PC-9 (cell line): Measurements from ENCODE around the gene TWSG1. TPM values are rescaled to one million over a fixed set of nuclear protein-coding genes. Genes with fewer than 3 reads are reported as not detected.
"Not testable (repeated sequence)": the region's sequence is repeated elsewhere in the genome, so short reads cannot be mapped to it uniquely, and the experiment has no call there.

Experiments used
- BruUV-seq: library from RNA; stranded (reverse); fragments of 400-500 nt; replicated peaks from 2 replicates; lab custom pipeline; 2021; lab: Mats Ljungman, UMichigan
- CTCF ChIA-PET: fragments of 300-600 bp; sonication (Branson Sonifier 250); formaldehyde crosslinking; loops from one replicate; lab custom pipeline; 2022; ENCODE audit warnings: antibody characterized with exemption; lab: Charles Lee
- POLR2A ChIA-PET: fragments of 300-600 bp; sonication (Branson Sonifier 250); formaldehyde crosslinking; loops from one replicate; lab custom pipeline; 2022; ENCODE audit warnings: antibody characterized with exemption; ENCODE audit not compliant: unreplicated experiment; lab: Charles Lee
- DNase-seq, 2 experiments: peaks; one replicate each; pipeline versions ENCODE4 v3.0.0 to v3.0.0-alpha.2; 2015 to 2022; ENCODE audit warnings: mixed read lengths in 1 of 2
- H2AFZ ChIP-seq: fragments of 200-600 bp; sonication (generic); 2 replicates; pipeline ENCODE4 v1.8.1; 2017; ENCODE audit warnings: antibody characterized with exemption
- H3F3A ChIP-seq: fragments of 200-600 bp; sonication (generic); 2 replicates; pipeline ENCODE4 v1.8.1; 2017; ENCODE audit warnings: antibody characterized with exemption, mild to moderate bottlenecking, low read depth; ENCODE audit not compliant: insufficient read depth
- H3K27ac ChIP-seq: fragments of 200-600 bp; sonication (generic); 2 replicates; pipeline ENCODE4 v1.6.1; 2016; ENCODE audit warnings: mixed run types
- H3K27me3 ChIP-seq: fragments of 200-600 bp; sonication (generic); 2 replicates; pipeline ENCODE4 v1.6.1; 2016; ENCODE audit warnings: low read depth, mixed run types; ENCODE audit not compliant: insufficient read depth
- H3K36me3 ChIP-seq: fragments of 200-600 bp; sonication (generic); 2 replicates; pipeline ENCODE4 v1.6.1; 2016; ENCODE audit warnings: low read depth, mixed run types
- H3K4me1 ChIP-seq: fragments of 200-600 bp; sonication (generic); replicated peaks from 2 replicates; pipeline ENCODE4 v1.6.1; 2016; ENCODE audit warnings: mixed run types; ENCODE audit not compliant: insufficient read depth
- H3K4me2 ChIP-seq: fragments of 200-600 bp; sonication (generic); 2 replicates; pipeline ENCODE4 v1.6.1; 2017; ENCODE audit warnings: mixed run types
- H3K4me3 ChIP-seq: fragments of 200-600 bp; sonication (generic); 2 replicates; pipeline ENCODE4 v1.6.1; 2016; ENCODE audit warnings: mixed run types
- H3K79me2 ChIP-seq: fragments of 200-600 bp; sonication (generic); 2 replicates; pipeline ENCODE4 v1.6.1; 2017; ENCODE audit warnings: low read depth, mixed run types
- H3K9me2 ChIP-seq: fragments of 200-600 bp; sonication (generic); 2 replicates; pipeline ENCODE4 v1.8.1; 2017; ENCODE audit warnings: mild to moderate bottlenecking; ENCODE audit not compliant: insufficient read depth
- H3K9me3 ChIP-seq: fragments of 200-600 bp; sonication (generic); 2 replicates; pipeline ENCODE4 v1.8.1; 2016; ENCODE audit warnings: low read depth; ENCODE audit not compliant: insufficient read depth
- H4K20me1 ChIP-seq: fragments of 200-600 bp; sonication (generic); 2 replicates; pipeline ENCODE4 v1.8.1; 2017; ENCODE audit not compliant: insufficient read depth
- CTCF ChIP-seq: fragments of 200-600 bp; sonication (generic); conservative IDR thresholded peaks from 2 replicates; pipeline ENCODE4 v1.6.1; 2017; ENCODE audit warnings: mixed run types, antibody characterized with exemption, mild to moderate bottlenecking, moderate library complexity
- EZH2 ChIP-seq: fragments of 200-600 bp; sonication (generic); IDR thresholded peaks from 2 replicates; pipeline ENCODE4 v1.8.0; 2017; ENCODE audit warnings: antibody characterized with exemption, low read depth
- intact Hi-C: fragments of 100-400 bp; cut with micrococcal nuclease; formaldehyde crosslinking; loops from one replicate; pipeline ENCODE4 v1.10.0; 2022; ENCODE audit not compliant: unreplicated experiment
- total RNA-seq: library from RNA; stranded (reverse); gene quantifications from 2 replicates; pipeline ENCODE4 v1.2.3, GENCODE V29; 2021

Gene TWSG1
- total RNA-seq, 1 experiment from 2014 or later, result 52.1 TPM

- Histone ChIP-seq H3K9me2 (no peaks in the 10 kb centered on the region), H3K79me2 (no peaks in the 10 kb centered on the region), H3K9me3 (no peaks in the 10 kb centered on the region; the same call in 1 of the 2 replicates), H4K20me1 (no peaks in the 10 kb centered on the region), H3K36me3 (no peaks in the 10 kb centered on the region), H3F3A (no peaks in the 10 kb centered on the region), H3K27me3 (no peaks in the 10 kb centered on the region), H3K4me1 (no peaks in the 10 kb centered on the region), H3K4me3 (no peak overlapping the region), H3K4me2 (no peak overlapping the region), H3K27ac (no peak overlapping the region), H2AFZ (no peak overlapping the region)
- ChIA-PET CTCF (no interaction called here), POLR2A (no interaction called here)
- intact Hi-C loops, result no loop called here
- DNase-seq, result no peak
- no TSS peak for BruUV-seq
- TF ChIP-seq CTCF (no peak), EZH2 (no peak)
Measured at GRCh38 chr18:9428862-9429661, 94.5 kb downstream of the TWSG1 start.

- TF ChIP-seq EZH2, result no peak
- no peak for TF ChIP-seq CTCF
- Histone ChIP-seq H3K27me3 (no peaks in the 10 kb centered on the region), H2AFZ (no peak overlapping the region), H3K36me3 (no peaks in the 10 kb centered on the region), H3K4me3 (no peak overlapping the region), H3K9me2 (no peaks in the 10 kb centered on the region), H3K27ac (no peak overlapping the region), H3F3A (no peaks in the 10 kb centered on the region), H3K79me2 (no peaks in the 10 kb centered on the region), H3K4me2 (no peak overlapping the region), H4K20me1 (no peaks in the 10 kb centered on the region), H3K9me3 (no peaks in the 10 kb centered on the region; the same call in 1 of the 2 replicates), H3K4me1 (no peaks in the 10 kb centered on the region)
- no TSS peak for BruUV-seq
- POLR2A ChIA-PET, result no interaction called here
- DNase-seq, result no peak
- CTCF ChIA-PET, result no interaction called here
- intact Hi-C loops, result no loop called here
Measured at GRCh38 chr18:9429662-9429993, 95.1 kb downstream of the TWSG1 start.

GRCh38 chr18:9430315-9430714 lies 95.7 kb downstream of the TWSG1 start:
- H3K27me3 ChIP-seq, H2AFZ ChIP-seq, BruUV-seq, H4K20me1 ChIP-seq, H3K79me2 ChIP-seq, H3K9me2 ChIP-seq, H3K4me2 ChIP-seq, H3F3A ChIP-seq, H3K4me1 ChIP-seq, DNase-seq, intact Hi-C loops, POLR2A ChIA-PET, H3K4me3 ChIP-seq, H3K27ac ChIP-seq, CTCF ChIA-PET, H3K9me3 ChIP-seq, H3K36me3 ChIP-seq: not testable (repeated sequence)

GRCh38 chr18:9431296-9431695 lies 96.7 kb downstream of the TWSG1 start:
- Histone ChIP-seq H3K27me3 (no peaks in the 10 kb centered on the region), H4K20me1 (no peaks in the 10 kb centered on the region), H3K36me3 (no peaks in the 10 kb centered on the region), H2AFZ (no peak overlapping the region), H3K4me2 (no peak overlapping the region), H3F3A (no peaks in the 10 kb centered on the region), H3K4me3 (no peak overlapping the region), H3K9me2 (no peaks in the 10 kb centered on the region), H3K27ac (no peak overlapping the region), H3K4me1 (no peaks in the 10 kb centered on the region), H3K9me3 (no peaks in the 10 kb centered on the region), H3K79me2 (no peaks in the 10 kb centered on the region)
- ChIA-PET CTCF (no interaction called here), POLR2A (no interaction called here)
- DNase-seq, result no peak
- BruUV-seq, result no TSS peak
- intact Hi-C loops, result no loop called here
- TF ChIP-seq CTCF (no peak), EZH2 (no peak)

- POLR2A ChIA-PET, H3K4me1 ChIP-seq, H3K9me3 ChIP-seq, H2AFZ ChIP-seq, H4K20me1 ChIP-seq, H3K9me2 ChIP-seq, H3K4me3 ChIP-seq, H3K4me2 ChIP-seq, H3K79me2 ChIP-seq, H3K36me3 ChIP-seq, H3F3A ChIP-seq, H3K27me3 ChIP-seq, BruUV-seq, CTCF ChIA-PET, DNase-seq, H3K27ac ChIP-seq, intact Hi-C loops: not testable (repeated sequence)
Measured at GRCh38 chr18:9433122-9433521, 98.5 kb downstream of the TWSG1 start.
